GM12875 (cell line): Measurements from ENCODE around the gene IFT20.
A peak's percentile ranks its signal among the peaks of the same experiment; 100 is the strongest.

Source experiments
- H3K4me3 ChIP-seq: one replicate; pipeline ENCODE4 v1.5.1; 2011; ENCODE audit warnings: low read depth, low read length, control low read depth
- CTCF ChIP-seq: IDR thresholded peaks from 2 replicates; pipeline ENCODE4 v1.5.1; 2011; ENCODE audit warnings: low read depth, mild to moderate bottlenecking, control low read depth, inconsistent platforms, low read length, moderate library complexity, borderline replicate concordance; ENCODE audit not compliant: insufficient read depth

The IFT20 gene

GRCh38 chr17:28346746-28347246 is 11.5 kb upstream of the IFT20 start:
- 0 out of 2 replicates have a peak, but pooled peaks have one; percentile 14 for TF ChIP-seq CTCF

GRCh38 chr17:28346199-28346580 is 10.9 kb upstream of the IFT20 start:
- no peak for TF ChIP-seq CTCF
- H3K4me3 ChIP-seq = no peak overlapping the region

More at GRCh38 chr17:28346746-28347246, 11.5 kb upstream of the IFT20 start:
- no peak overlapping the region for H3K4me3 ChIP-seq

GRCh38 chr17:28345419-28346198 is 10.3 kb upstream of the IFT20 start:
- TF ChIP-seq CTCF = no peak

DNA sequence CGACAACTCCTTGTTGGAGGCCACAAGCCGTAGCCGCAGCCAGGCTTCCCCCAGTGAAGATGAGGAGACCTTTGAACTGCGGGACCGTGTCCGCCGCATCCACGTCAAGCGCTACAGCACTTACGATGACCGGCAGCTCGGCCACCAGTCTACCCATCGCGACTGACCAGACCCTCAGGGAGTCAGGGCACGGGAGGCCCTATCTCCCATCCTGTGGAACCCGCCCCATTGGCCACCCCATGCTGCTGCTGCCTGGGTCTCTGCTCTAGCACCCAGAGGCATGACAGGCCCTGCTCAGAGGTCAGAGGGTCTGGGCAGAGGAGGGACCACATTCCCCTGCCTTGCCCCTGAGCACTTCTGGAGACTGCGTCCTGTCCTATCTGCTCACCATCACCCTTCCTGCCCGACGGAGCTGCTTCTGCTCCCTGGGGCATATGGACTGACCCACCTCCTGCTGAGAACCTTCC is 9.2 kb upstream of the IFT20 start:
- no peak overlapping the region for H3K4me3 ChIP-seq
- TF ChIP-seq CTCF = no peak

More at GRCh38 chr17:28345419-28346198, 10.3 kb upstream of the IFT20 start:
- no peak overlapping the region for H3K4me3 ChIP-seq

- no peak for TF ChIP-seq CTCF
- no peak overlapping the region for H3K4me3 ChIP-seq
These were observed 8.7 kb upstream of the IFT20 start for GRCh38 chr17:28344011-28344410.

DNA sequence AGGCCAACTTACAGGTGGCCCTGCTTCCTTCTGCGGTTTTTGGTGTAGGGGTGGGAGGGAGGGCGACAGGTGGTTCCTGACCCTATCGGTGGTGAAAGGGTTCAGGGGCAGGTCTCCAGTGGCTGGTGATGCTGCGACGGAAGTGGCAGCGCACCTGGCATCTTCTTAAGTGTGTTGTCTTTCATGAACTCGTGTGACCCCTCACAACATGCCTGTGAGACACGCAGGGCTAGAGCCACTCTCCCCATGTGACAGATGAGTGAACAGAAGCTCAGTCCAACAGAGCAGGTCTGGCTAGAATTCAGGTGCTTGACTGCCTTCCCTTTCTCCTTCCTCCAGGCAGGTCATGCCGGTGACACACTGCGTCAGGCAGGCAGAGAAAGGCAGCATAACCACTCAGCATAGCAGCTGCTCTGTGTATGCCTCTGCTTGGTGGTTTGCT is 8.2 kb upstream of the IFT20 start:
- no peak for TF ChIP-seq CTCF
- no peak overlapping the region for H3K4me3 ChIP-seq

DNA sequence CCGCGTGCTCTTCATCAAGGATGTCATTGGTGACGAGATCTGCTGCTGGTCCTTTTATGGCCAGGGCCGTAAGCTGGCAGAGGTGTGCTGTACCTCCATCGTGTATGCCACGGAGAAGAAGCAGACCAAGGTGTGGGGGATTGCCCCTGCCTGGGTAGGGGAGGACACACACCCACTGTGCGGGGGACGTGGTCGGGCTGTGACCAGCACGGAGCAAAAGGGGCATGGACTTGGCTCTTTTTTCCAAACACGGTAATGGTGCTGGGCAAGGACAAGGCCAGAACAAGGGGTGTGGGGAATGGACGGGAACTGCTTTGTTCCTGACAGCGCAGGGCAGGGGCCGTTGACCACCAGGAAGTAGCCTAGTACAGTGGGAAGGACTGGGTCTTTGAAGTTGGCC is 7.0 kb upstream of the IFT20 start:
- TF ChIP-seq CTCF = no peak
- H3K4me3 ChIP-seq = no peak overlapping the region
